HG02870 (cell line): Measurements from ENCODE around the gene FNDC1.
A peak's percentile ranks its signal among the peaks of the same experiment; 100 is the strongest.
"Not testable (repeated sequence)": the region's sequence is repeated elsewhere in the genome, so short reads cannot be mapped to it uniquely, and the experiment has no call there.

Experiments used
- ATAC-seq: cut with Tn5 transposase; IDR thresholded peaks from one replicate; pipeline ENCODE4 v1.9.1; 2021; ENCODE audit warnings: mild to moderate bottlenecking, moderate library complexity; ENCODE audit not compliant: unreplicated experiment

The FNDC1 gene

DNA sequence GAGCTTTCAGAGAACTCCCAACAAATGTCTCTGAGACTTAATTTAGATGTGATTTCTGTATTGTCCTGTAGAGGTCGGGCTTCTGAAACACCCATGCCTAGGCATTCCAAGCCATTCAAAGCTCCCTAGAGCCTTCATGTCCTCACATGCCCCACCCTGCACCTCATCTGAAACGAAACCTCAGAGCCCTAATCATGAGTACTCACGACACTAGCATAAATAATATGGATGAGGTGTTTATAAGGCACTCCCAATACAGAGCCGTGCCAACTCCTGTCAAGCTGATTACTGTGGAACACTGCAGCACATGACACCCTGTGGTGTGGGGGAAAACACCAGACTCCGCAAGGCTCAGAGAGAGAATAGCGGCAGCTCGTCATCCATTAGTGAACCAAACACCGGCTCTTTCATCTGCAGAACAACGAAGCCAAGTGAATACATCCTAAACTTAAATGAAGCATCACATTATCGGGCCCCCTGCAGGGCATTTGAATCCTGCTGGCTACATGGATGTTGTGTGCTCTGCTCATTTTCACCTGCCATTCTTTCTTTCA lies 83.8 kb downstream of the FNDC1 start:
- ATAC-seq: peak; percentile 79

DNA sequence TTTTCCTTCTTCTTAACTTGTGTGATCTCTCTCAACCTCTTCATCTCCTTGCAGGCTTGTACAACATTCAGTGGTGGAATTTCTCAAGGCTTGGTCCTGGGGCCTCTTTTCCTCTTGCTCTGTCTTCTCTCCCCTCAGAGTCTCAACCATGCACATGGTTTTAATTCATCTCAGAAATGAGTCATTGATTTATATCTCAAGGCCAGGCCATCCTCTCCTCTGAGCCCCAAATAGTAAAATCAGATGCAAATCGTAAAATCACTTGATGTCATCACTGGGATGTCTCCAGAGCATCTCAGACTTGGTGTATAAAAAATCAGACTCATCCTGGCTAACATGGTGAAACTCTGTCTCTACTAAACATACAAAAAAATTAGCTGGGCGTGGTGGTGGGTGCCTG lies 85.0 kb downstream of the FNDC1 start:
- no peak for ATAC-seq

DNA sequence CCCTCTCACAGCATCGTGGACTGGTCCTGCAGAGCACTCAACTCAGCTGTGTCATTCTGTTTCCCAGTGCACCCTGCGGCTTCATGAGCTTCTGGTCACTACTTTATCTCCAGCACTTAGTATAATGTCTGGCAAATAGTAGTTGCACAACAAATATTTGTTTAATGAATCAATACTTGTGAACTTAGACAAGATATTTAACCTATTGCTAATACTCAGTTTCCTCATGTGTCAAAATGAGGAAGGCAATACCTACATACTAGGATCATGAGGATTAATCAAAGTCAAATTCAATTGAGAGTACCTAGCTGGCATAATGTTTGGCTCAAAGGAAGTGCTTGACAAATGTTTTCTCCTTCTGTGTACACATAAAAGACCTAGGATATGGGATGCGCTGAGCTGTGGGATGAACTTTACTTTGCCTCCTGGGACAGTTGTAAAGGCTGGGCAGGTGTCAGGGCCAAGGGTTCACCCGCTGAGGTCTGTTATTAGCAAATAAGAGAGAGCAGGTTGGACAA lies 86.3 kb downstream of the FNDC1 start:
- no peak for ATAC-seq

DNA sequence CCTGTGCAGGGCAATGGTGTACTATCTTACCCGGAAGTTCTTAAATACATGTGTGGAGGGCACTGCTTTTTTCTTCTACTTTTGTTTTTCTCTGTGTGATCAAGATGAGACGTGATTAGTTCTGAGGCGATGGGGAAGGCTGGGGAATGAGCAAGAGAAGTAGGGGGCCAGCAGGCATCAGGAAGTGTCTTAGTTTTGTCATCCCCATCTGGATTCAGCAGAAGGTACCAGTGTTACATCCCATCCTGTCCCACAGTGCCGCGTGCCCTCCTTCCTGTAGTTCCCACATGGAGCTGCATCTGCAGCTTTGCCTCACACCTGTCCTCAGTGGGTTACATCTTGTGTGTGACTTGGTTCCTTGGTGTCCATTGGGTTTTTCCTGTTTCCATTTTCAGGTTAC lies 86.9 kb downstream of the FNDC1 start:
- ATAC-seq: no peak

DNA sequence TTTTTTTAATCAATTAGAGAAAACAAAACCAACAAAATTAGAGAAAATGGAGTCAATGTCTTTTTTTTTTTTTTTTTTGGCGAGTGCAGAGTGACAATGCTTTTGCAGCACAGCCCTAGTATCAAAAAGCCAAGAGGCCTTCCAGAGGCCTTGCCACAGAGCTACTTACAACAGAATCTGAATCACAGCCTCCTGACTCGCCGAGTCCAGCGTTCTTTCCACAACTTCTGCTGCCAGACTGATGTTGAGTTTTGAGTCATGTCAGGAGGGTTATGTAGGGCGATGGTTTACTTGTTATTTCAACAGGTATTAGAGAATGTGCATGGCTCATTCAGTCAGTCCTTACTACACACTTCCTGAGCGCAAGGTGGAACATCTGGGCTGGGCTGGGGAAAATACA lies 88.6 kb downstream of the FNDC1 start:
- no peak for ATAC-seq

DNA sequence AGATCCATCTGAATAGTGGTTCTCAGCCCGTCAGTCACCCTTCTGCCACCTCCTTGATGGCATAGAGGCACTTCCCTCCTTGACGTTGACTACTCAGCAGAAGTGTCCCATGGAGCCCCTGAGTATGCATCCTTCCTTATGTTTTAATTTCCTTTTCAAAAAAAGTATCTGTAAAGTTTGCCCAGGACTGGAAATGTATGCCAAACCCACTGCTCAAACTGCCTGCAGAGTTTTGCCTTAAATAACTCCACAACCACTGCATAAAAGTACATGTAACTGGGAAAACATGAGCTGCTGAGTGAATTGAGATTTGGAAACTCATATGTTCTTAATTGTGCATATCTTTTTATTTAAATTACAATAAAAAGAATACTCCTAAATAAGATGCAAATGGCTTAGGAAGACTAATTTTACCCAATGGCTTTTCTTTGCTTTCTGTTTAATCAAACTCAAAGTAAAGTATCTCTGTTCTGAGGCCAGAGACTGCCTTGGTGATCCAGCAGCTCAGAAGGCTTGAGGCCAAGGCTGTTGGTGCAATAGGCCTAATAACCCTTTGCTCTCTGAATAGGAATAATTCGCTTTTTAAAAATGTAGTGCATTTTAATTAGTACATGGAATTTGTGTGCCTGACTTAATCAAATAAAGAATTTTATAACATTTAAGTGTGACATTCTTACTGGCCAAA lies 90.4 kb downstream of the FNDC1 start:
- no peak for ATAC-seq

DNA sequence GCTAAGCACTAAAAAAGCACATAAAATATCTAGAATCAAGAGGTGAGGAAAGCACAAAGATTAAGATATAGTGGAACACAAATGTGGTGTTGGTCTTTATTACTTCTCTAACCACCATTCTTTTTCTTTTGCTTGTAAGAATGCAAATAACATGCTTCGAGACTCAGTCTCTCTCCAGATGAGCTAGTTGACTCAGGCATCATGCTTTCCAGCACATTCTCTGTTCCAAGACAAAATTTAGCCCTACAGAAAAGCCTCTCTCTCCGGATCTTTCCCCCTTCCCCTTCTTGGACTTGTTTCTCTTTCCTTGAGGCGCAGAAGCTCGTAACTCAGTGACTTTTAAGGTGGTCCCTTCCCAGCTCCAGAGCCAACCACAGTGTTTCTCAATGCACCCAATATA lies 91.0 kb downstream of the FNDC1 start:
- ATAC-seq: no peak

DNA sequence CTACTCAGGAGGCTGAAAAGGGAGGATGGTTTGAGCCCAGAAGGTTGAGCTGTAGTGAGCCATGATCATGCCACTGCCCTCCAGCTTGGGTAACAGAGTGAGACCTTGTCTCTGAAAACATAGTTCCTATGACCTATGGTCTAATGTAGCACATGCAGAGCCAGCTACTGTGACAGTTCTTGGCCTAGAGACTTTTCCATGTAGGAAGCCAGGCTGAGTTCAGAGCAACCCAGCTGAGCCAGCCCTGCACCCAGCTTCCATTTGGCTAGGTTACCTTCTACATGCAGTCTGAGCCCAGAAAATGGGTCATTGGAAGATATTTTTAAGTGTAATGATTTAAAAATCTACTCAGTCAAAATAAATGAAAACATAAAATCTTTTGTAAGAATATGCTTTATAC lies 92.8 kb downstream of the FNDC1 start:
- no peak for ATAC-seq

DNA sequence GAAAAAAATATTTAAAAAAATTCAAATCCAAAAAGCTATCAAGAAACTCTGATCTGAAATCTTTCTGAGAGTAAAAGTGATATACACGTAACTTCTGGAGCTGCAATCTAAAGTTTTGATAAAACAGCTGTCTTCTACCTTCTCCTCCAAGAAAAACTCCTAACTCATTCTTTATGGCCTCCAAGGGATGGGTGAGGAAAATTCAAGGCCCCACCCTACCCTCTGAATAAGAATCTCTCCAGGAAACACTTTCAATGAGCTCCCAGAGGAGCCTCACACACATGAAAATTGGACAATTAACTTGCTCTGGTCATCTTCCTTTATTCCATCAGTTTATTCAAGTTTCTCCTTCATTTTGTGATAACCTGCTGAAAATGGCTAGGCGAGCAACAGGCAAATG lies 93.4 kb downstream of the FNDC1 start:
- ATAC-seq: no peak

DNA sequence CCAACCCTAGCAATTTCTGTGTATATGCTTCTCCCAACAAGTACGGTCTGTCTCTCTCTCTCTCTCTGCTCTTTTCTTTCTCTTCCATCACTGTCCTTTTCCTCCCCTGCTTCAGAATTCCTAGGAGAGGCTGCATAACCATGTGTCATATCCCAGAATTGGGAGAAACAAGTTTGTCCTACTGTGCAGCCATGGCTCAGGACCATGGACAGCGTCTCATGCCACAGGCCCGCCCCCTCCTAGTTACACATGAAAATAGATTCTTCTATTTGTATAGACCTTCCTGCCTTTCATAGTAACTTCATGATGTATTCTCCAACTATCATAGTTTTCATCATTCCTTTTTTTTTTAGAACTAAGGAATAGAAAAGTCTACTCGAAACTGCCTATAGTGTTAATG lies 98.0 kb downstream of the FNDC1 start:
- ATAC-seq: no peak

DNA sequence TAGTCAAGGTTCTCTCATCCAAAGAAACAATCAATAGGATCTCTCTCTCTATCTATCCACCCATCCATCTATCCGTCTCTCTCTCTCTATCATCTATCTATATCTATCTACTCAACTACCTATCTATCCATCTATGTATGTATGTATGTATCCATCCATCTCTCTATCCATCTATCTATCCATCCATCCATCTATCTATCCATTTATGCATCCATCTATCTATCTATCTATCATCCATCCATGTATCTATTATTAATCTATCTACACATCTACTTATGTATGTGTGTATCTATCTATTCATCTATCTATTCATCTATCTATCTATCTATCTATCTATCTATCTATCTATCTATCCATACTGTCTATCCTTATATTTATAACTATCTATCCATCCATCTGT lies 99.3 kb downstream of the FNDC1 start:
- ATAC-seq: no peak

DNA sequence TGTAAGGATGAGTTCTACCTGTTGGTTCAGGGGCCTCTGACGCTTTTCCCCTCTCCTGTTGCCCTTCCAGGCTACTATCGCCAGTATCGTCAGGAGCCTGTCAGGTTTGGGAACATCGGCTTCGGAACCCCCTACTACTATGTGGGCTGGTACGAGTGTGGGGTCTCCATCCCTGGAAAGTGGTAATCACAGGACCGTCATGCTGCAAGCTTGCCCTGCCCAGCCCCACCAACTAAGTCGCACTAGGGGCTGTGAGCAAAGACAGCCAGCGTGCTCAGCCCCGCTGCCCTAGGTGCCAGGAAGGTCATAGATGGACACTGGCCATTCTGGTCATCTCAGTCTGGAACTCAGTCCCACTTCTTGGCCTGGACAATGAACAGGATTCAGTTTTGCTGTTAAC lies 102.1 kb downstream of the FNDC1 start:
- no peak for ATAC-seq

DNA sequence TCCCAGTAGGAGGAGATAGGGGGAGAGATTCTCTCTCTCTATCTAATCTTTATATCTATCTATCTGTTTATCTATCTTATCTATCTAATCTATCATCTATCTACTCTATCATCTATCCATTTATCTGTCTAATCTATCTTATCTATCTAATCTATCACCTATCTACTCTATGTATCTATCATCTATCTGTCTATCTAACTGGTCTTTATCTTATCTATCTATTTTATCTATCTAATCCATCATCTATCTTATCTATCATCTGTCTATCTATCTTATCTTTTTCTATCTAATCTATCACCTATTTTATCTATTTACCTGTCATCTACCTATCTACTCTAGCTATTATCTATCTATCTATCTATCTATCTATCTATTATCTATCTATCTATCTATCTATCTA lies 109.4 kb downstream of the FNDC1 start:
- ATAC-seq: no peak

DNA sequence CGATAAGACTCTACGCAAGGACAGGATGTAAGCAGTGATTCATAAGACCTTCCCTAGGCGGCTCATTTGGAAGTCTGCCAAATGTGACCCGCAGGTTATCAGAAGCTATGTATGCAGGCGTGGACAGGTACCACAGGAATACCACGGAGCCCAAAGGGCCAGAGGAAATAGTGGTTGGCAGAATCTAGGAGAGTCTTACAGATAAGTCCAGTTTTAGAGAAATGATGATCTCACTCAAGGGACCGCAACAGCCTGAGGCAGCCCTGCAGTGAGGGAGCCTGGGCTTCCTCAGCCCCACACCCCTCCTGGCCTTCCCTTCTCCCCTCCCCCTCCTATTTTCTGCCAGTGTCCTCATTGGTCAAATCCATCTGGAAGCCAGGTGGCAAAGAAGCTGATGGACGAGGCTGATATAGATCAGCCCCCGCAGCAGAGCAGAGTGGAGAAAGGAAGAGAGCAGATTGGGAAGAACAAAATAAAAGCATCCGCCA lies 110.6 kb downstream of the FNDC1 start:
- ATAC-seq: no peak

DNA sequence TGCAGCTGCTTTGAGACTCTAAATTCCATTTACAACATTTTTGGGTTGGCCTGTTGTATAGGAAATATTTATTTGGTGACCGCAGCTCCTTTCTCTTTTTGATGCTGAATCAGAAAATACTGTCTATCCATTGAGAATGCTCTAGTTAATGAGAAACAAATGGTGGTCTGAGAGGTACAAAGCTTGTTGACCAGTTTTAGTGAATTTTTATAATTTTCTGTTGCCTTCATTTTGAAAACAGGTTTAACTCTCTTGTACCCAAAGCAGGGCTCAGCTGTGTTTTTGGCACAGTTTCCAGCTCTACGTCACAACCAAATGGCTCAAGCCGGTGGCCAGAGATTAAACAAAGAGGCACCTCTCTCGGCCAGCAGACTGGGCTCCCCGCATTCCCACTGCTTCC lies 113.2 kb downstream of the FNDC1 start:
- no peak for ATAC-seq

DNA sequence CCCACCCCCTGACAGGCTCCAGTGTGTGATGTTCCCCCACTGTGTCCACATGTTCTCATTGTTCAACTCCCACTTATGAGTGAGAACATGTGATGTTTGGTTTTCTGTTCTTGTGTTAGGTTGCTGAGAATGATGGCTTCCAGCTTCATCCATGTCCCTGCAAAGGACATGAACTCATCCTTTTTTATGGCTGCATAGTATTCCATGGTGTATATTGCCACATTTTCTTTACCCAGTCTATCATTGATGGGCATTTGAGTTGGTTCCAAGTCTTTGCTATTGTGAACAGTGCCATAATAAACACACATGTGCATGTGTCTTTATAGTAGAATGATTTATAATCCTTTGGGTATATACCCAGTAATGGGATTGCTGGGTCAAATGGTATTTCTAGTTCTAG lies 115.5 kb downstream of the FNDC1 start:
- ATAC-seq: not testable (repeated sequence)

DNA sequence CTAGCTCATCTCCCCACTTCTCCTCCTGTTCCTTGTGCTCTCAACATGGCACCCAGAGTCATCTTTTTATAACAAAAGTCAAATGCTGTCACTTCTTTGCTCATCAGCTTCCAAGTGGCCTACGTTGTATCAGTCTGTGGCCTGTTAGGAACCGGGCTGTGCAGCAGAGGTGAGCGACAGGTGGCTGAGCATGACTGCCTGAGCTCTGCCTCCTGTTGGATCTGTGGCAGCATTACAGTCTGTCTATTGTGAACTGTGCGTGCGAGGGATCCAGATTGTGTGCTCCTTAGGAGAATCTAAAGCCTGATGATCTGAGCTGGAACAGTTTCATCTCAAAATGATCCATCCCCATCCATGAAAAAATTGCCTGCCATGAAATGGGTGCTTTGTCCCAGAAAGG lies 129.6 kb downstream of the FNDC1 start:
- ATAC-seq: no peak

DNA sequence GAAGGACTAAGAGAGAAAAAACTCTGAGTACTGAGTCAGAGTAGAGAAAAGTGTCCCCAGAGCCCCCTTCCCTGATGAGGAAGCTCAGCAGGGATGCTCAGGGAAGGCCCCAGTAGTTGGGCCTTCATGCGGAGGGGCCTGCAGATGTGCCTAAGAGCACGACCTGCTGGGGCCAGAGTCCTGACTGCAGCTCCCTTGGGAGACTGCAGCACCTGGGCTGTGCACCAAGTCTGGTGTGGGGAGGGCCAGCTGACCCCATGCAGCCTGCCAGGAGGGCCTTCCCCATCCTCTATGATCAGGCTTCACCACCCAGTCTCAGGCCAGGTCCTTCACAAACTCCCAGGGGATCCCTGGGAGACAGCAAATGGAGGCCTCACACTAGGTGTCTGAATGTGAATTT lies 130.4 kb downstream of the FNDC1 start:
- no peak for ATAC-seq

DNA sequence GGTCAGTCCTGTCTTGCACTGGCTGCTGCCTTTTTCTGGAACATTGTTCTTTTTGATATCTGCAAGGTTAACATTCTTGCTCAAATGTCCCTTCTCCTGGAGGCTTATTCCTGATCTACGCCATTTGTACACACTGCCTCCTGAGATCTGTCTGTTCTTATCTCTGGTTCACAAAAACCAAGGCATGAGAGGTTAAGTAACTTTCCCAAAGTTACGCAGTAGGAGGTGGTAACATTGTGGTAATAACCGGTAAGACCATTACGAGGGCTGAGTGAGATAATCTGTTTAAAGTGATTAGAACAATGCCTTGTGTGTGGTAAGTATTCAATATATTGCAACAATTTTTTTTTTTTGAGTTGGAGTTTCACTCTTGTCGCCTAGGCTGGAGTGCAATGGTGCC lies 132.1 kb downstream of the FNDC1 start:
- ATAC-seq: no peak

DNA sequence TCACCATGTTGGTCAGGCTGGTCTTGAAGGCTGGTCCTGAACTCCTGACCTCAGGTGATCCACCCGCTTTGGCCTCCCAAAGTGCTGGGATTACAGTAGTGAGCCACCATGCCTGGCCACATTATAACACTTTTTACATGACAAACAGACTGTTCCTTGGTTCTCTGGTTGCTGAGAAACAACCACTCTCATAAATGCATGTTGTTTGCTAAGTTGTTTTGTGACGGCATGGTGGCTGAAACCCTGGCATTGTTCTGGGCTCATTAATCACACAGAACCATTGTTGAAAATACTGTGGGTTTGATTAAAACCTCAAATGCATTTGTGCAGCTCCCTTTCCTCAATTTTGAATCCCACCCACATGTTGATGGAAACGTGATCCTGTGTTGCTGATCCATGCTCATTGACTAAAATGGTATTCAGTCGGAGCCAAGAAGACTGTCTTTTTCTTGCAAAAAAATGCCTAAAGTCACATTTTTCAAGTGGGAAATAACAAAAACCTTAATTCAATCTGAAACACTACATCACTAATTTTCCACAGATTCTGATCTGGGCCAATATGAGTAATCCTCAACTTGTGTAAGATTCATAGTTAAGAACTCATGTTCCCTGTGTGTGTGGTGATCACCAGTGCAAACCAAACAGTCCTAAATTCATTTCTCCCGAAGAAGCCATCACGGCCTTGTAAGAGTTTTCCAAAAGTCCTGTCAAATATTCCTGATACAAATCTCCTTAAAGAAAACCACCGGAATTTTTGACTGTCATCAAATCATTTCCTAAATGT lies 132.8 kb downstream of the FNDC1 start:
- ATAC-seq: no peak

DNA sequence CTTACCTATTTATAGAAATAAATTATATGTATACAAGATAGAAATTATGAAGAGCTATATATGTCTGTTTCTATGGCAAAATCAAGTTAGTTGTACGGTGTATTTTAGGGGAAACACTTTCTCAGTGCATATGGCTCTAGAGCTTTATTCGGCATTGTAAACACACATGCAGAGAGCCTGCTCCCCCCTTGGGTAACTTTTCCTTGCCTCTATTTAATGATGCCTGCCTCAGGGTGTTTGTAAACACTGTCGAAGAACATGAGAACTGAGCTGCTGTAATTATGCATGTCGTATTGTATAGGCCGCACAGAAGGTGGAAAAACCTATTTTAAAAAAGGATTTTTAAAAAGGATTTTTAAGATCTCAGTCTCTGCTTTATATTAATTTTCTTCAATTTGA lies 133.4 kb downstream of the FNDC1 start:
- ATAC-seq: no peak

DNA sequence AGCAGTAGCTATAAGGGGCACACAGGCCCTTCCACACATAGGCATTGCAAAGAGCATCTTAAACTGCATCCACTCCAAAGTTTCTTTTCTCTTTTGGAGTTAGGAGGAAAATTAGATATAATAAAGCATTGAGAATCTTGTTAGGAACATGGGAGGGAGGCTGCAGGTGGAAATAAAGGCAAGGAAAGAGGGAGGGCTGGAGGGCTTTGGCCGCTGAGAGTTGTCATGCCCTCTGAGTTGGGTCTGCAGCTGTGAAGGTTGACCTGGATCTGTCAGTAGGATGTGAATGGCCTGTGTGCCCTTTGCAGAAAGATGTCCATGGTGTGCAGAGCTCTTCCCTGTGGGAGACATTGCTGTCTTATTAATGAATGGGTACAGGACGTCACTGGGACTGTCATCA lies 134.0 kb downstream of the FNDC1 start:
- ATAC-seq: no peak
